22Rv1 (cell line): Measurements from ENCODE around the gene JAKMIP3.

Source experiments
- H3K27ac ChIP-seq: fragments of 450-650 bp; 2 replicates; pipeline ENCODE4 v1.5.1; 2017
- ZFX ChIP-seq: fragments of 450-650 bp; IDR thresholded peaks from 2 replicates; pipeline ENCODE4 v1.6.1; 2017; ENCODE audit warnings: antibody characterized with exemption, borderline replicate concordance
- TF ChIP-seq, protein P1 (sequence below): fragments of 450-650 bp; IDR thresholded peaks from 2 replicates; pipeline ENCODE4 v1.5.1; 2017; ENCODE audit warnings: mild to moderate bottlenecking

The JAKMIP3 gene

DNA sequence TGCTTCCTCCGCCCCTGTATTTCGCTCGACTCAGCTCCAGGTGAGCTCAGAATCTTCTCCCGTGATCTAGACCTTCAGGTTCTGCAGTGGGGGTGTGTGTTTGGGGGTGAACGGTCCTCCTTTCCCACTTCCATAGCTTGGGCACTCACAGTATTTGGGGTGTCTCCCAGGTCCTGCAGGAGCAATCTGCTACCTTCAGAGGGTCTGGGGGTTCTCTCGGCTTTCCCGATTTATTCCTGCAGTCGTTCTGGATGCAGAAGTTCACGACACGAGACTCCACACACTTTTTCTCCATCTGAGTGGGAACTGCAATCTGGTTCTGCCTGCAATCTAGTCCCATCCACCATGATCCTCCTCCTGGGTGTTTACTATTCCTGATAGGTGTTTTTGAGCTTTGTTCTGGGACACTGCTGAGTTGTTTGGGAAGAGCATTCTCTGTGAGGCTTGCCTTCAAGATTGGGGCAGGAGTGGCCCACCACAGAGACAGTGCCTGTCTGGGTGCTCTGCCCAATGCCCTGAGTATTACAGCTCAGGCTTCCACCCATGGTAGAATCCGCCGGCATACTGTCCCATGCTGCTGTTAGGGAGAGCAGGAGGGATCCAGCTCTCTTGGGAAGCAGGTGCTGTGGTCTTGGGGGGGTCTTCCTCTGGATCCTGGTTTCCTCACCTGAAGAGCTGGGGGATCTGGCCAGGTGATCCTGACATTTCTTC is 29.8 kb downstream of the JAKMIP3 start:
- no peak overlapping the region for H3K27ac ChIP-seq
- TF ChIP-seq ZFX: no peak
- TF ChIP-seq, protein P1, sequence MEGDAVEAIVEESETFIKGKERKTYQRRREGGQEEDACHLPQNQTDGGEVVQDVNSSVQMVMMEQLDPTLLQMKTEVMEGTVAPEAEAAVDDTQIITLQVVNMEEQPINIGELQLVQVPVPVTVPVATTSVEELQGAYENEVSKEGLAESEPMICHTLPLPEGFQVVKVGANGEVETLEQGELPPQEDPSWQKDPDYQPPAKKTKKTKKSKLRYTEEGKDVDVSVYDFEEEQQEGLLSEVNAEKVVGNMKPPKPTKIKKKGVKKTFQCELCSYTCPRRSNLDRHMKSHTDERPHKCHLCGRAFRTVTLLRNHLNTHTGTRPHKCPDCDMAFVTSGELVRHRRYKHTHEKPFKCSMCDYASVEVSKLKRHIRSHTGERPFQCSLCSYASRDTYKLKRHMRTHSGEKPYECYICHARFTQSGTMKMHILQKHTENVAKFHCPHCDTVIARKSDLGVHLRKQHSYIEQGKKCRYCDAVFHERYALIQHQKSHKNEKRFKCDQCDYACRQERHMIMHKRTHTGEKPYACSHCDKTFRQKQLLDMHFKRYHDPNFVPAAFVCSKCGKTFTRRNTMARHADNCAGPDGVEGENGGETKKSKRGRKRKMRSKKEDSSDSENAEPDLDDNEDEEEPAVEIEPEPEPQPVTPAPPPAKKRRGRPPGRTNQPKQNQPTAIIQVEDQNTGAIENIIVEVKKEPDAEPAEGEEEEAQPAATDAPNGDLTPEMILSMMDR: no peak

DNA sequence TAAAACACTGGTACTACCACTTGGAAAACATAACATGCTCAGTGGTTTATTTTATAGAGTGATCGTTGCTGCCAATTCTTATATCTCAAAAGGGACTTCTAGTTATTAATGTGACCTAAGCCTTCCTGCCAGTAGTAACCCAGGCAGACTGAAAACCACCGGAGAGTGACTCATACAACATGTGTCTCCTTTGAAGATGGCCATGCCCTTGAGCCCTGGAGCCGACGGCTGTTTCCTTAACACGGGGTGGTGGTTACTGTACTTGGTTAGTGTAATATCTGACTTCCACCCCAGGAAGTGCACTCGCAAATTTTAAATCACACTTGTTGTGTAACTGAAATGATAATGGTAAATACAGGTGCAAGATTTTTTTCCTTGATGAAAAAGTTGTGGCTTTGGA is 30.5 kb downstream of the JAKMIP3 start:
- TF ChIP-seq, protein P1: no peak
- TF ChIP-seq ZFX: no peak
- H3K27ac ChIP-seq: no peak overlapping the region

DNA sequence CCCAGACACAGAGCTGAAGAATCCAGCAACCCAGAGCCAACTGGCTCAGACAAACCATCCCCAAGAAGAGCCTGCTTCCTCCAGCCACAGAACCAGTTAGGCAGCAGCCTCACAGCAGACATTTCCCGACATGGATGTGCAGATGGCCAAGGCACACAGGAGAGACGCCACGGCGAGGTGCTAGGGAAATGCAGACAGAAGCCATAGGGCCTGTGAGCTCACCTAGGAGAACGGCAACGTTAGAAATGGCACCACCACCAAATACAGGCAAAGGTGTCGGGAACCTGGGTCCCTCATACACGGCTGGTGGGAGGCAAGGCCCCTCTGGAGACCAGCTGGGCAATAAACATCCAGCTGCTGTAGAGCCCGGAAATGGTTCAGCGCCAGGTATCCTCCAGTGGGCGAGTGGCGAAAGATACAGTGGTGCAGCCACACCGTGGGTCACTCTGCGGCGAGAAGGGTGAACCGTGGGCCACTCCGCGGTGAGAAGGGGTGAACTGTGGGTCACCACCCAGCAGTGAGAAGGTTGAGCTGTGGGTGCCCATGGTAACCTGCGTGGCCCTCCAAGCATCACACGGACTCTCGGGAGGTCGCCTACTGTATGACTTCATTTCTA is 31.2 kb downstream of the JAKMIP3 start:
- TF ChIP-seq, protein P1: no peak
- TF ChIP-seq ZFX: no peak
- no peak overlapping the region for H3K27ac ChIP-seq

DNA sequence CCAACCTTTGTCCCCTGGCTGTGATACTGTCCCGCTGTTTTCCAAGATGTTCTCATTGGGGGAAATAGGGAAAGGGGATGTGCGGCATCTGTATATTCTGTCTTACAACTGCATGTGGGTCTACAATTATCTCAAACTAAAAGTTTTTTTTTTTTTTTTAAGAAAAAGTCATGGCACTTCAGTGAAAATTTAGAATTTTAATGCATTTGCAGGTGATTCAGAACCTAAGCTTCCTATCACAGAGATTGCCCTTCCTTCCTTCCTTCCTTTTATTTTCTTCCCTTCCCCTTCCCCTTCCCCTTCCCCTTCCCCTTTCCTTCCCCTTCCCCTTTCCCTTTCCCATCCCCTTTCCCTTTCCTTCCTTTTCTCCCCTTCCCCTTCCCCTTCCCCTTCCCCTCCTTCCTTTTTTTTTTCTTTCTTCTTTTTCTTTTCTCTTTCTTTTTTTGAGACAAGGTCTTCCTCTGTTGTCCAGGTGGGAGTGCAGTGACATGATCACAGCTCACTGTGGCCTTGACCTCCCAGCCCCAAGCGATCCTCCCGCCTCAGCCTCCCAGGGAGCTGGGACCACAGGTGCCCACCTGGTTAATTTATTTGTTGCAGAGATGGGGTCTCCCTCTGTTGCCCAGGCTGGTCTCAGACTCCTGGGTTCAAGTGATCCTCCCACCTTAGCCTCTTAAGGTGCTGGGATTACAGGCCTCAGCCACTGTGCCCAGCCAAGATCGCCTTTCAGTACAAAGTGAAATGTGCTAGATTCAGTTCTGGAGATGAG is 32.0 kb downstream of the JAKMIP3 start:
- no peak for TF ChIP-seq ZFX
- TF ChIP-seq, protein P1: no peak
- H3K27ac ChIP-seq: no peak overlapping the region

DNA sequence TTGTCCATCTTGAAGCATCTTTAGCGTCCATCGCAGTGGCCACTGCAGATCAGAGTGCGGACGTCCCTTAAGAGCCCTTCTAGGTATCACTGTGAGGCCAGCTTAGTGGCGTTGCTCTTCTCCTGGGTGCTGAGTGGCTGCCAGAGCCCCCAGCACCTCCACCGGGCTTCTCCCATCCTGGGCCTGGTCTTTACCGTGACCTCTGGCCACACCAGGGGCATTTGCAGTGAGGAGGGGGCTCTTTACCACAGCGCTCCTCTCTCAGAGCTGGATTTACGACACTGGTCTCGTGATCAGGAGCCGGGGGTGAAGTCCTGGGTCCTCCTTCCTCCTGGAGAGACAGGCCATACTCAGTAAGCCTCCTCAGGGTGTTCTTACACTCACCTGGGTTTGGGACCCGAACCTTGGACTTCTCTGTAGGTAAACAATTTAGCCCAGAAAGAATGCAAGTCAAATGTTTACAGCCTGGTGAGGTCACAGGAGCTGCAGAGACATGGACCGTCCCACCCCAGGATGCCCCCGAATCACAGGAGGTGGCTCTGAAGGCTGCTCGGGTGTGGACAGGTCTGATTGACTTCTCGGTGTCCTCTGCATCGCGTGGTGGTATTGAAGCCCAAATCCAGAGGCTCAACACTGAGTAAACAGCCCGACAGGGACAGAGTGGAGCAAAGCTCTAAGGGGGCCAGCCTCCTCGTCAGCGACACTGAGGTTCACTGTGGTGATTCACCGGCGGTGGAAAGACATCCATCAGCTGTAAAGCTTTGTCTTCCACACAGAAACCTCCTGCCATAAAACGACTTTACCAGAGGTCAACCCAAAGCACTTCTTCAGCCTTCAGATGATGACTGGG is 33.0 kb downstream of the JAKMIP3 start:
- no peak overlapping the region for H3K27ac ChIP-seq
- no peak for TF ChIP-seq ZFX
- TF ChIP-seq, protein P1: no peak

DNA sequence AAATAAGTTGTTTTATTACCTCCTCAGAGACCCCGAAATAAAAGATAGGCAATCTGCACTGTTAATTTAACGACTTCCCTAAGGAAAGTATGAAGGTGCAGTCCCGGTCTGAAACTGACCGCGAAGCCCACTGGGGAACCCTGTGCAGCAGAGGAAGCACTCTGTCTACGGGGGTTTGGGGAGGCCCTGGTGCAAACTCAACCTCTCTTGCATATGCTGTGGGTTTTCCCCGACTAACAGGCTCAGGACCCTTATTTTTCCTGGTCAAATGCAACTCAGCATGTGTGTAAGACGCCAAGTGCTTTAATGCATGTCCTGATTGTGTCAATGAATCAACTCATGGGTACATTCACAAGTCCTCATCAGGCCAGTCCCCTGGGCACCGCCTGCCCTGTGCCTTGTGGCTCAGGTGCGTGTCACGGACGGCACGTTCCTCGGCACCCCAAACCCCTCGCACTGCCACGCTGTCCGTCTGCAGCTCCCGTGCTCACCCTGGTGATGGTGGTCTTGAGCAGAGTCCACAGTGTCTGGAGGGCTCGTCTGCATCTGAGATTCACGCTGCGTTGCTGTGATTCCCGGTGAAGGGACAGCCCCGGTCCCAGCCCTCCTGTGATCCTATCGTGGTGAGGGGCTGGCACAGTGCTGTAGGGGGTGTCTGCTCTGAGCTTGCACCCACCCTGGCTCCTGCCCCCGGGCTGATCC is 33.8 kb downstream of the JAKMIP3 start:
- H3K27ac ChIP-seq: no peak overlapping the region
- TF ChIP-seq ZFX: no peak
- TF ChIP-seq, protein P1: no peak
